GM23338 (cell line): ENCODE data around the gene CCNI2. TPM values are rescaled to one million over a fixed set of nuclear protein-coding genes. Genes with fewer than 3 reads are reported as not detected.

Experiments used
- ATAC-seq: fragments of 200-7000 bp; cut with Tn5 transposase; 3 replicates; pipeline ENCODE4 v1.9.1; 2020
- DNase-seq: peaks from one replicate; pipeline ENCODE4 v3.0.0-alpha.2; 2015; ENCODE audit warnings: low spot score
- H2AFZ ChIP-seq: fragments of 200-600 bp; sonication (generic); 2 replicates; pipeline ENCODE4 v1.8.0; 2016; ENCODE audit warnings: antibody characterized with exemption, mild to moderate bottlenecking, moderate library complexity
- H3F3A ChIP-seq: fragments of 200-600 bp; sonication (generic); replicated peaks from 2 replicates; pipeline ENCODE4 v1.8.0; 2017; ENCODE audit warnings: antibody characterized with exemption, mixed run types, low read depth
- H3K27ac ChIP-seq: fragments of 200-600 bp; sonication (generic); 2 replicates; pipeline ENCODE4 v1.6.1; 2016; ENCODE audit warnings: low read depth
- H3K27me3 ChIP-seq: fragments of 200-600 bp; sonication (generic); 2 replicates; pipeline ENCODE4 v1.8.0; 2016; ENCODE audit warnings: mild to moderate bottlenecking, mixed run types, moderate library complexity; ENCODE audit not compliant: insufficient read depth
- H3K36me3 ChIP-seq: fragments of 200-600 bp; sonication (generic); 2 replicates; pipeline ENCODE4 v1.8.0; 2016; ENCODE audit warnings: mild to moderate bottlenecking; ENCODE audit not compliant: insufficient read depth
- H3K4me1 ChIP-seq: fragments of 200-600 bp; sonication (generic); 2 replicates; pipeline ENCODE4 v1.8.0; 2016; ENCODE audit warnings: mild to moderate bottlenecking, moderate library complexity; ENCODE audit not compliant: insufficient read depth
- H3K4me2 ChIP-seq: fragments of 200-600 bp; sonication (generic); 2 replicates; pipeline ENCODE4 v1.7.1; 2017; ENCODE audit warnings: mixed run types
- H3K4me3 ChIP-seq: fragments of 200-600 bp; sonication (generic); 2 replicates; pipeline ENCODE4 v1.6.1; 2016; ENCODE audit warnings: mixed run types
- H3K79me2 ChIP-seq: fragments of 200-600 bp; sonication (generic); replicated peaks from 2 replicates; pipeline ENCODE4 v1.8.0; 2017; ENCODE audit warnings: mild to moderate bottlenecking; ENCODE audit not compliant: insufficient read depth
- H3K9me2 ChIP-seq: fragments of 200-600 bp; sonication (generic); 2 replicates; pipeline ENCODE4 v1.8.0; 2017; ENCODE audit not compliant: insufficient read depth
- H4K20me1 ChIP-seq: fragments of 200-600 bp; sonication (generic); replicated peaks from 2 replicates; pipeline ENCODE4 v1.8.0; 2017; ENCODE audit warnings: mild to moderate bottlenecking; ENCODE audit not compliant: insufficient read depth
- H3K27ac Mint-ChIP-seq: 2 replicates; pipeline ENCODE4 v1.8.0; 2020; ENCODE audit warnings: inconsistent platforms, mild to moderate bottlenecking, moderate library complexity, mixed read lengths
- H3K27me3 Mint-ChIP-seq: 3 replicates; pipeline ENCODE4 v1.8.0; 2022; ENCODE audit warnings: low read depth, mild to moderate bottlenecking, moderate library complexity, mixed read lengths, inconsistent platforms; ENCODE audit not compliant: insufficient read depth, poor library complexity
- H3K36me3 Mint-ChIP-seq: 3 replicates; pipeline ENCODE4 v1.8.0; 2021; ENCODE audit warnings: low read depth, mild to moderate bottlenecking, inconsistent platforms, moderate library complexity, mixed read lengths
- H3K4me1 Mint-ChIP-seq: 3 replicates; pipeline ENCODE4 v1.8.0; 2020; ENCODE audit warnings: mild to moderate bottlenecking, inconsistent platforms, mixed read lengths
- H3K4me3 Mint-ChIP-seq: 3 replicates; pipeline ENCODE4 v1.8.0; 2021; ENCODE audit warnings: moderate library complexity, mild to moderate bottlenecking, inconsistent platforms, mixed read lengths
- H3K9me3 Mint-ChIP-seq: 3 replicates; pipeline ENCODE4 v1.8.0; 2020; ENCODE audit warnings: moderate library complexity, mild to moderate bottlenecking, inconsistent platforms, mixed read lengths
- CREB1 ChIP-seq: fragments of 250-450 bp; sonication (Bioruptor Pico); IDR thresholded peaks from 2 replicates; pipeline ENCODE4 v1.5.0; 2020; ENCODE audit warnings: low read depth, mild to moderate bottlenecking, moderate library complexity
- EZH2 ChIP-seq: fragments of 200-600 bp; sonication (generic); IDR thresholded peaks from one replicate; pipeline ENCODE4 v1.8.0; 2017; ENCODE audit warnings: antibody characterized with exemption, mild to moderate bottlenecking, low read depth; ENCODE audit not compliant: unreplicated experiment
- EZH2phosphoT487 ChIP-seq: fragments of 200-600 bp; sonication (generic); IDR thresholded peaks from one replicate; pipeline ENCODE4 v1.8.1; 2018; ENCODE audit warnings: antibody characterized with exemption; ENCODE audit not compliant: unreplicated experiment
- NANOG ChIP-seq: IDR thresholded peaks from 2 replicates; pipeline ENCODE4 v1.6.1; 2016; ENCODE audit warnings: antibody characterized with exemption, borderline replicate concordance
- STAT1 ChIP-seq: IDR thresholded peaks from one replicate; pipeline ENCODE4 v1.6.1; 2016; ENCODE audit warnings: antibody characterized with exemption; ENCODE audit not compliant: unreplicated experiment
- ZNF114 ChIP-seq: fragments of 250-450 bp; sonication (Bioruptor Pico); IDR thresholded peaks from 2 replicates; pipeline ENCODE4 v1.5.0; 2020; ENCODE audit warnings: mild to moderate bottlenecking, moderate library complexity
- ZNF331 ChIP-seq: fragments of 250-450 bp; sonication (Bioruptor Pico); IDR thresholded peaks from 2 replicates; pipeline ENCODE4 v1.5.0; 2020; ENCODE audit warnings: low read depth, mild to moderate bottlenecking, moderate library complexity
- long read RNA-seq: library from polyadenylated mRNA; unstranded; transcript quantifications from one replicate; pipeline ENCODE4 v2.0.0, GENCODE V29; 2020; ENCODE audit not compliant: unreplicated experiment
- polyA plus RNA-seq: library from polyadenylated mRNA; unstranded; fragments of >200 nt; fragmentation: Nextera tagmentation; extraction: Ambion mirVana; gene quantifications from 2 replicates; pipeline ENCODE4 v1.2.1, GENCODE V29; 2016
- total RNA-seq: library from RNA; depleted of rRNA; stranded (reverse); fragments of >200 nt; shearing (Covaris generic); gene quantifications from 2 replicates; pipeline ENCODE4 v1.2.3, GENCODE V29; 2014; rRNA removed
- TF ChIP-seq, protein P1 (sequence below), 2 experiments: fragments of 200-600 bp in 1 of 2; sonication (generic) in 1 of 2; conservative IDR thresholded peaks; 2 replicates each; pipeline versions ENCODE4 v1.5.1 to v1.6.1; 2016 to 2017; ENCODE audit warnings: antibody characterized with exemption in 2 of 2, low read depth in 2 of 2, mild to moderate bottlenecking in 2 of 2, moderate library complexity in 1 of 2
- TF ChIP-seq, protein P2 (sequence below): IDR thresholded peaks from one replicate; pipeline ENCODE4 v1.6.1; 2018; ENCODE audit warnings: antibody characterized with exemption; ENCODE audit not compliant: unreplicated experiment

Gene CCNI2, protein sequence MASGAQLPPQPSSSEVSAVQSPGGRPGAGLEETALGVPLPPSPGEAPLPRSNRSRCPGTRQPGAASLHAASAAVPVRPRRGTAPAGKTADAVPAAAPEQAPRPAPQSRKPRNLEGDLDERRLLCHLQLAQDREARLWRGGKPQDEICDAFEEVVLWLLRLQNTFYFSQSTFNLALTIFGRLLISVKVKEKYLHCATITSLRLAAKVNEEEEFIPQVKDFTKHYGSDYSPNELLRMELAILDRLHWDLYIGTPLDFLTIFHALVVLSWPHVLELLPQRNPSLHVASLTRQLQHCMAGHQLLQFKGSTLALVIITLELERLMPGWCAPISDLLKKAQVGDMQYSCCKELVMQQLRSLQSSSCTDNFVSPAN
- total RNA-seq = 0.74 and 2.5 TPM in 2 replicates
- 0.55 and 1.1 TPM in 2 replicates for polyA plus RNA-seq
- long read RNA-seq = 0 reads

DNA sequence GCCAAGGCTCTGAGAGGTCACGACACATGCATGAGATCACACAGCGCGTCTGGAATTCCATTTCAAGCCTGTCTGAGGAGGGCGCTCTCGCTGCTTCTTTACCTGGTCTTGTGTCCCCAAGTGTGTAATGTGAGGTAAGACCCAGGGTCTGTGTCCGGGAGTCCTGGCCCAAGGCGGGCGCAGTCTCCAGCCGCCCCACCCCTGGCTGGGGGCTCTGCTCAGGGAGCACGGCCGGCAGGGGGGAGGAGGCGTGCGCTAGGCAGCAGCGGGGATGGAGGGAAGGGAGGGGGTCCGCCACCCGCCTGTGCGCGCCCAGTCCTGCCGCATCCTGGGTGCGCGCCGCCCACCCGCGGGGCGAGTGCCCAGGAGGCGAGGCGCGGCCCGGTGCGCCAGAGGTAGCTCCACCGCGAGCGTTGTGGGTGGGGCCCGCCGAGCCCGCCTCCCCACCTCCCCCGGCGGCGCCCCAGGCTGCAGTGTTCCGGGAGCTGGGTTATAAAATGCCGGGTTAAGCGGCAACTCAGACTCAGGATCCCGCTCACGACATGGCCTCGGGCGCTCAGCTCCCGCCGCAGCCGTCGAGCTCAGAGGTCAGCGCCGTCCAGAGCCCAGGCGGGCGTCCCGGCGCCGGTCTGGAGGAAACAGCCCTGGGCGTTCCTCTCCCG, at the start of gene CCNI2:
Gene CCNI2, plus strand, starts transcription at position 473 of the 662 bp plus-strand sequence. Its CDS starts 70 bp downstream, at position 543.
- no peaks in the 10 kb centered on the region for H3K36me3 ChIP-seq
- H4K20me1 ChIP-seq = no peaks in the 10 kb centered on the region
- Mint-ChIP-seq H3K9me3 (no peaks in the 10 kb centered on the region), H3K27ac (no peak within 1 kb of the TSS), H3K4me1 (no peaks in the 10 kb centered on the region), H3K4me3 (peak within 1 kb of the TSS; percentile 66), H3K27me3 (peaks cover 33% of the 10 kb centered on the region), H3K36me3 (no peaks in the 10 kb centered on the region)
- peaks cover 62% of the 10 kb centered on the region for H3K27me3 ChIP-seq
- no peak within 1 kb of the TSS for H3K27ac ChIP-seq
- H3K4me2 ChIP-seq = peak within 1 kb of the TSS; percentile 77
- no peaks in the 10 kb centered on the region; the same call in 1 of the 2 replicates for H3K4me1 ChIP-seq
- H3F3A ChIP-seq = no peaks in the 10 kb centered on the region
- H3K4me3 ChIP-seq = peak within 1 kb of the TSS; percentile 69
- no peak for TF ChIP-seq EZH2phosphoT487
- TF ChIP-seq, protein P1, sequence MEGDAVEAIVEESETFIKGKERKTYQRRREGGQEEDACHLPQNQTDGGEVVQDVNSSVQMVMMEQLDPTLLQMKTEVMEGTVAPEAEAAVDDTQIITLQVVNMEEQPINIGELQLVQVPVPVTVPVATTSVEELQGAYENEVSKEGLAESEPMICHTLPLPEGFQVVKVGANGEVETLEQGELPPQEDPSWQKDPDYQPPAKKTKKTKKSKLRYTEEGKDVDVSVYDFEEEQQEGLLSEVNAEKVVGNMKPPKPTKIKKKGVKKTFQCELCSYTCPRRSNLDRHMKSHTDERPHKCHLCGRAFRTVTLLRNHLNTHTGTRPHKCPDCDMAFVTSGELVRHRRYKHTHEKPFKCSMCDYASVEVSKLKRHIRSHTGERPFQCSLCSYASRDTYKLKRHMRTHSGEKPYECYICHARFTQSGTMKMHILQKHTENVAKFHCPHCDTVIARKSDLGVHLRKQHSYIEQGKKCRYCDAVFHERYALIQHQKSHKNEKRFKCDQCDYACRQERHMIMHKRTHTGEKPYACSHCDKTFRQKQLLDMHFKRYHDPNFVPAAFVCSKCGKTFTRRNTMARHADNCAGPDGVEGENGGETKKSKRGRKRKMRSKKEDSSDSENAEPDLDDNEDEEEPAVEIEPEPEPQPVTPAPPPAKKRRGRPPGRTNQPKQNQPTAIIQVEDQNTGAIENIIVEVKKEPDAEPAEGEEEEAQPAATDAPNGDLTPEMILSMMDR (conservative IDR thresholded peaks at IDR 0.05; ENCODE audit: low read depth in 2 of 2) = peak; percentile 69 to 92
- no peak for TF ChIP-seq CREB1
- TF ChIP-seq EZH2 = peak; percentile 46
- no peaks in the 10 kb centered on the region for H3K79me2 ChIP-seq
- H3K9me2 ChIP-seq = no peaks in the 10 kb centered on the region
- peak; percentile 82 for ATAC-seq
- DNase-seq = peak; percentile 91
- peak within 1 kb of the TSS; percentile 95 for H2AFZ ChIP-seq

DNA sequence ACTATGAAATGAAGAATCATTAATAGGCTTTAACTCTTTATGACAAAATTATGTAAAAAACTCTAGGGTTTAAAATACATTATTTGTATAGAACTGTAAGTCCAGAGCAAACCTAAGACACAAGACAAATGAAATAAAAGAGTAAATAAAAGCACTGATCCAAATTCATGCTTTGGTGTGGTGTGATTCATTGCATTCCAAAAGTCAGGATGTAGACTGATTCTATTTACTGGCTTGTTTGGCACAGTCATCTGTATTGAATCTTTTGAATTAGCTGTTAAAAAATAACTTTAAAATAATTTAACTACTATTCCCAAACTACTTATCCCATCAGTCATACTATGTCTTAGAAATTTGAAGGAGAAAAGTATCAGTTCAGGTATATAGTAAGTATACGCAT, 42.4 kb upstream of the CCNI2 start:
- H3K4me1 Mint-ChIP-seq = no peaks in the 10 kb centered on the region; the same call in 2 of the 3 replicates
- Histone ChIP-seq H3K79me2 (no peaks in the 10 kb centered on the region), H4K20me1 (no peaks in the 10 kb centered on the region), H3K27me3 (no peaks in the 10 kb centered on the region), H3K9me2 (no peaks in the 10 kb centered on the region), H3K27ac (no peak overlapping the region), H3K36me3 (no peaks in the 10 kb centered on the region), H3K4me2 (no peak overlapping the region), H3K4me3 (no peak overlapping the region), H2AFZ (no peak overlapping the region), H3F3A (no peaks in the 10 kb centered on the region), H3K4me1 (no peaks in the 10 kb centered on the region)
- H3K9me3 Mint-ChIP-seq = no peaks in the 10 kb centered on the region
- DNase-seq = no peak
- H3K27ac Mint-ChIP-seq = no peak overlapping the region
- TF ChIP-seq EZH2 (no peak), EZH2phosphoT487 (no peak), STAT1 (no peak)
- H3K27me3 Mint-ChIP-seq = no peaks in the 10 kb centered on the region
- no peak overlapping the region for H3K4me3 Mint-ChIP-seq
- ATAC-seq = no peak
- peaks cover 18% of the 10 kb centered on the region; the same call in 2 of the 3 replicates for H3K36me3 Mint-ChIP-seq

DNA sequence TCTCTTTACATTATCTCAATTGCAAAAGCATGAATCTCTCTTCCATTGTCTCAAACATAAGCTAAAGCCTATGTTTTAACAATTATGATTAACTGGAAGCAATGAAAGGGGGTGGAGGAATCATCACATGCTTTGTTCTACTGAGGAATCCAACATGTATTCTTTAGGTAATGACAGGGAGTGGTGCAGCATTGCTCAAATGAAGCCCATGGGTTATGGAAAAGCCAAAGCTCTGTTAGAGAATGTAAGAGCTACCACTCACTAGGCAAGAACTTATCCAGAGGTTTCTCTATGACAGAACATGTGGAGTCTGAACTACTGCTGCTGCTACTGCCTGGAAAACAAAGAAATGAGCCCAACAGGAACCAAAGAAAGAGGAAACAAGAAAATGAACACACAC, 38.6 kb upstream of the CCNI2 start:
- ATAC-seq = no peak
- no peak for DNase-seq
- no peak overlapping the region for H3K4me3 Mint-ChIP-seq
- H2AFZ ChIP-seq = no peak overlapping the region
- no peaks in the 10 kb centered on the region for H3F3A ChIP-seq
- H3K27ac ChIP-seq = no peak overlapping the region
- no peaks in the 10 kb centered on the region; the same call in 2 of the 3 replicates for H3K4me1 Mint-ChIP-seq
- no peak overlapping the region for H3K4me2 ChIP-seq
- no peaks in the 10 kb centered on the region for H3K9me3 Mint-ChIP-seq
- no peaks in the 10 kb centered on the region for H3K27me3 Mint-ChIP-seq
- H4K20me1 ChIP-seq = no peaks in the 10 kb centered on the region
- no peaks in the 10 kb centered on the region for H3K36me3 Mint-ChIP-seq
- H3K79me2 ChIP-seq = no peaks in the 10 kb centered on the region
- H3K36me3 ChIP-seq = no peaks in the 10 kb centered on the region
- H3K9me2 ChIP-seq = no peaks in the 10 kb centered on the region
- H3K27me3 ChIP-seq = no peaks in the 10 kb centered on the region
- H3K27ac Mint-ChIP-seq = no peak overlapping the region
- no peaks in the 10 kb centered on the region for H3K4me1 ChIP-seq
- no peak overlapping the region for H3K4me3 ChIP-seq
- TF ChIP-seq, protein P2, sequence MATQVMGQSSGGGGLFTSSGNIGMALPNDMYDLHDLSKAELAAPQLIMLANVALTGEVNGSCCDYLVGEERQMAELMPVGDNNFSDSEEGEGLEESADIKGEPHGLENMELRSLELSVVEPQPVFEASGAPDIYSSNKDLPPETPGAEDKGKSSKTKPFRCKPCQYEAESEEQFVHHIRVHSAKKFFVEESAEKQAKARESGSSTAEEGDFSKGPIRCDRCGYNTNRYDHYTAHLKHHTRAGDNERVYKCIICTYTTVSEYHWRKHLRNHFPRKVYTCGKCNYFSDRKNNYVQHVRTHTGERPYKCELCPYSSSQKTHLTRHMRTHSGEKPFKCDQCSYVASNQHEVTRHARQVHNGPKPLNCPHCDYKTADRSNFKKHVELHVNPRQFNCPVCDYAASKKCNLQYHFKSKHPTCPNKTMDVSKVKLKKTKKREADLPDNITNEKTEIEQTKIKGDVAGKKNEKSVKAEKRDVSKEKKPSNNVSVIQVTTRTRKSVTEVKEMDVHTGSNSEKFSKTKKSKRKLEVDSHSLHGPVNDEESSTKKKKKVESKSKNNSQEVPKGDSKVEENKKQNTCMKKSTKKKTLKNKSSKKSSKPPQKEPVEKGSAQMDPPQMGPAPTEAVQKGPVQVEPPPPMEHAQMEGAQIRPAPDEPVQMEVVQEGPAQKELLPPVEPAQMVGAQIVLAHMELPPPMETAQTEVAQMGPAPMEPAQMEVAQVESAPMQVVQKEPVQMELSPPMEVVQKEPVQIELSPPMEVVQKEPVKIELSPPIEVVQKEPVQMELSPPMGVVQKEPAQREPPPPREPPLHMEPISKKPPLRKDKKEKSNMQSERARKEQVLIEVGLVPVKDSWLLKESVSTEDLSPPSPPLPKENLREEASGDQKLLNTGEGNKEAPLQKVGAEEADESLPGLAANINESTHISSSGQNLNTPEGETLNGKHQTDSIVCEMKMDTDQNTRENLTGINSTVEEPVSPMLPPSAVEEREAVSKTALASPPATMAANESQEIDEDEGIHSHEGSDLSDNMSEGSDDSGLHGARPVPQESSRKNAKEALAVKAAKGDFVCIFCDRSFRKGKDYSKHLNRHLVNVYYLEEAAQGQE = no peak
- TF ChIP-seq, protein P1 (conservative IDR thresholded peaks at IDR 0.05; ENCODE audit: low read depth in 2 of 2) = no peak
- TF ChIP-seq NANOG (no peak), EZH2 (no peak), CREB1 (no peak), ZNF331 (no peak), ZNF114 (no peak), EZH2phosphoT487 (no peak)
